ENCODE data around the gene TNFSF12. TPM values are rescaled to one million over a fixed set of nuclear protein-coding genes. Genes with fewer than 3 reads are reported as not detected.

TNFSF12 gene
- total RNA-seq, 1 experiment from 2014 or later = not detected

GRCh38 chr17:7556627-7557026 is 7.8 kb downstream of the TNFSF12 start:
- TF ChIP-seq CTCF (IDR thresholded peaks at IDR 0.05; ENCODE audit: insufficient read depth in 1 of 2, low read depth in 1 of 2, low read length in 1 of 2, severe bottlenecking in 1 of 2, unreplicated experiment in 1 of 2) = no peak
- Mint-ChIP-seq H3K27ac (ENCODE audit: unreplicated experiment) (no peak overlapping the region), H3K4me3 (ENCODE audit: unreplicated experiment) (no peak overlapping the region), H3K9me3 (ENCODE audit: unreplicated experiment) (no peaks in the 10 kb centered on the region), H3K27me3 (ENCODE audit: insufficient read depth, unreplicated experiment) (no peaks in the 10 kb centered on the region), H3K4me1 (ENCODE audit: low read depth, unreplicated experiment) (peaks cover 7% of the 10 kb centered on the region), H3K36me3 (ENCODE audit: insufficient read depth, unreplicated experiment) (peaks cover 16% of the 10 kb centered on the region)
- H3K27me3 ChIP-seq (replicated peaks; ENCODE audit: control insufficient read depth, insufficient read depth, low read length) = no peaks in the 10 kb centered on the region
- ChIA-PET CTCF (no interaction called here), POLR2A (no interaction called here)
- no peak for DNase-seq
- peaks cover 4% of the 10 kb centered on the region for H3K4me1 ChIP-seq
- H3K36me3 ChIP-seq (ENCODE audit: control insufficient read depth, insufficient read depth, low read length) = no peaks in the 10 kb centered on the region
- no peaks in the 10 kb centered on the region for H3K9me3 ChIP-seq
- H3K4me3 ChIP-seq (ENCODE audit: low read depth, low read length) = no peak overlapping the region
- intact Hi-C loops (cut with micrococcal nuclease; ENCODE audit: unreplicated experiment) = no loop called here
- no TSS peak for BruUV-seq (replicated peaks)

- Histone ChIP-seq H3K4me3 (ENCODE audit: low read depth, low read length) (no peak overlapping the region), H3K9me3 (no peaks in the 10 kb centered on the region), H3K36me3 (ENCODE audit: control insufficient read depth, insufficient read depth, low read length) (no peaks in the 10 kb centered on the region), H3K4me1 (peaks cover 4% of the 10 kb centered on the region; the same call in 1 of the 2 replicates), H3K27me3 (replicated peaks; ENCODE audit: control insufficient read depth, insufficient read depth, low read length) (no peaks in the 10 kb centered on the region)
- CTCF ChIA-PET = no interaction called here
- no peak overlapping the region for H3K27ac Mint-ChIP-seq (ENCODE audit: unreplicated experiment)
- peaks cover 19% of the 10 kb centered on the region for H3K36me3 Mint-ChIP-seq (ENCODE audit: insufficient read depth, unreplicated experiment)
- TF ChIP-seq CTCF (IDR thresholded peaks at IDR 0.05; ENCODE audit: insufficient read depth in 1 of 2, low read depth in 1 of 2, low read length in 1 of 2, severe bottlenecking in 1 of 2, unreplicated experiment in 1 of 2) = no peak
- H3K9me3 Mint-ChIP-seq (ENCODE audit: unreplicated experiment) = no peaks in the 10 kb centered on the region
- no TSS peak for BruUV-seq (replicated peaks)
- peaks cover 7% of the 10 kb centered on the region for H3K4me1 Mint-ChIP-seq (ENCODE audit: low read depth, unreplicated experiment)
- POLR2A ChIA-PET = no interaction called here
- intact Hi-C loops (cut with micrococcal nuclease; ENCODE audit: unreplicated experiment) = no loop called here
- no peak overlapping the region for H3K4me3 Mint-ChIP-seq (ENCODE audit: unreplicated experiment)
- no peaks in the 10 kb centered on the region for H3K27me3 Mint-ChIP-seq (ENCODE audit: insufficient read depth, unreplicated experiment)
- no peak for DNase-seq
Observed at GRCh38 chr17:7557147-7557764, 8.4 kb downstream of the TNFSF12 start.

GRCh38 chr17:7557775-7558543 is 9.1 kb downstream of the TNFSF12 start:
- CTCF ChIA-PET = no interaction called here
- intact Hi-C loops (cut with micrococcal nuclease; ENCODE audit: unreplicated experiment) = no loop called here
- H3K4me3 Mint-ChIP-seq (ENCODE audit: unreplicated experiment) = no peak overlapping the region
- no peak for TF ChIP-seq CTCF (IDR thresholded peaks at IDR 0.05; ENCODE audit: insufficient read depth in 1 of 2, low read depth in 1 of 2, low read length in 1 of 2, severe bottlenecking in 1 of 2, unreplicated experiment in 1 of 2)
- Histone ChIP-seq H3K36me3 (ENCODE audit: control insufficient read depth, insufficient read depth, low read length) (no peaks in the 10 kb centered on the region), H3K9me3 (no peaks in the 10 kb centered on the region), H3K27me3 (replicated peaks; ENCODE audit: control insufficient read depth, insufficient read depth, low read length) (no peaks in the 10 kb centered on the region), H3K4me1 (peaks cover 4% of the 10 kb centered on the region; the same call in 1 of the 2 replicates), H3K4me3 (ENCODE audit: low read depth, low read length) (no peak overlapping the region)
- H3K36me3 Mint-ChIP-seq (ENCODE audit: insufficient read depth, unreplicated experiment) = peaks cover 21% of the 10 kb centered on the region
- BruUV-seq (replicated peaks) = no TSS peak
- H3K27me3 Mint-ChIP-seq (ENCODE audit: insufficient read depth, unreplicated experiment) = no peaks in the 10 kb centered on the region
- H3K4me1 Mint-ChIP-seq (ENCODE audit: low read depth, unreplicated experiment) = peaks cover 7% of the 10 kb centered on the region
- no peak overlapping the region for H3K27ac Mint-ChIP-seq (ENCODE audit: unreplicated experiment)
- POLR2A ChIA-PET = no interaction called here
- no peaks in the 10 kb centered on the region for H3K9me3 Mint-ChIP-seq (ENCODE audit: unreplicated experiment)
- DNase-seq = no peak

All from Caco-2 (cell line).